Activated T-cell treated with anti-CD3 and anti-CD28 coated beads, Interleukin-2, amount 50 U/mL, for 48 hours (primary cell): Measurements from ENCODE around the gene CST9.
"Not testable (repeated sequence)": the region's sequence is repeated elsewhere in the genome, so short reads cannot be mapped to it uniquely, and the experiment has no call there.

Experiments used
- DNase-seq, 2 experiments: peaks; one replicate each; pipeline ENCODE4 v3.0.0-alpha.2; 2020

Gene CST9

DNA sequence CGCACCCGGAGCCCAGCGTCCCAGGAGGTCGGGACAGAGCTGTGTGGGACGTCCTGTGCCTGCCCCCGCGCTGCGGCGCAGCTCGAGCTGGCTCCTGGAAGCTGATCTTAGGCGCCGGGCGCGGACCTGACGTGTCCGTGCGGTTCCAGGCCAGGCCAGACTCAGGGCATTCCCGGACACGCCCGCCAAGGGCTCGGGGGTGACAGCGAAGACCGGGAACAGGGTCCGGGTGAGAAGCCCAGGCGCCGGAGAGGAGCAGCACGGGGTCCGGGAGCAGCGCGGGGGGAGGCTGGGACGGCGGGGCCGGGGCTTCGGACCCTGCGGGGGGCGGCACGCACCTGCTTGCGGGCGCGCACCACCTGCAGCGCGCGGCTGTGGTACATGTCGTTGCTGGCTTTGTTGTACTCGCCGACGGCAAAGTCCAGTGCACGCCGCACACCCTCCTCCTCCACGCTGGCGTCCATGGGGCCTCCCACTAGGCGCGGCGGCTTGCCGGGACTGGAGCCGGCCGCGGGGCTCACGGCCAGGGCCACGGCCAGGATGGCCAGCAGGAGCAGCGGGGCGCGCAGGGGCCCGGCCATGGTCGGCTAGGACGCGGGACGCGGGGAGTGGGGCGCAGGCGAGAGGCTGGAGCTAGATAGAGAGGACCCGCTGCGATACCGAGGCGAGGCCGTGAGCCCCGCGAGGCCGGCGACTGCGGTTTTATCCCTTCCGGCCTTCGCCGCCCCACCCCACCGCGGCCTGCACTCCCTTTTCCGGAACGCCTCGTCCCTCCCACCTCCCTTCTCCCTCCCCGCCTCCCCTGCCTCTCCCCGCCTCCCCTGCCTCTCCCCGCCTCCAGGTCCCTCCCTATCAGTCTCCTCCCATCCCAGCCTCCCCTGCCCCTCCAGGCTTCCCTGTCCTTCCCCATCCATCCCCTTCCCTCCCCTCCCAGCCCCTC lies 31.8 kb upstream of the CST9 start, which contains the start of gene CST3:
TSS of gene CST3 (minus strand) at position 674 of the 940 bp plus-strand sequence. CDS start at position 581, 93 bp downstream.
- peak in 1 of 2 experiments; percentile 18 for DNase-seq

DNA sequence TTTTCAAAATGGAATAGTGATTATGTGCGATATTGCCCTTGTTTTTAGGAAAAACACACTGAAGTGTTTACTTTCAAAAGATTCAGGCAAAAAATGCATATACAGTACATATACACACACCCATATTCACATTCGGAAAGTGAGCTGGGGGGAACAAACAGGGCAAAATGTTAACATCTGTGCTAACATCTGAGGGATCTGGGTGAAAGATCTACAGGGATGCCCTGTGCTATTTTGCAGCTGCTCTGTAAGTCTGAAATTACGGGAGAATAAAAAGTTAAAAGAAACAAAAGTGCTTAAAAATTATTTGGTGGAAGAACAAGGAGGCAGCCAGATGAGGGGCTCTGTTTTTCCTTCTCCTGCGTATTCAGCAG lies 31.2 kb upstream of the CST9 start:
- no peak for DNase-seq

DNA sequence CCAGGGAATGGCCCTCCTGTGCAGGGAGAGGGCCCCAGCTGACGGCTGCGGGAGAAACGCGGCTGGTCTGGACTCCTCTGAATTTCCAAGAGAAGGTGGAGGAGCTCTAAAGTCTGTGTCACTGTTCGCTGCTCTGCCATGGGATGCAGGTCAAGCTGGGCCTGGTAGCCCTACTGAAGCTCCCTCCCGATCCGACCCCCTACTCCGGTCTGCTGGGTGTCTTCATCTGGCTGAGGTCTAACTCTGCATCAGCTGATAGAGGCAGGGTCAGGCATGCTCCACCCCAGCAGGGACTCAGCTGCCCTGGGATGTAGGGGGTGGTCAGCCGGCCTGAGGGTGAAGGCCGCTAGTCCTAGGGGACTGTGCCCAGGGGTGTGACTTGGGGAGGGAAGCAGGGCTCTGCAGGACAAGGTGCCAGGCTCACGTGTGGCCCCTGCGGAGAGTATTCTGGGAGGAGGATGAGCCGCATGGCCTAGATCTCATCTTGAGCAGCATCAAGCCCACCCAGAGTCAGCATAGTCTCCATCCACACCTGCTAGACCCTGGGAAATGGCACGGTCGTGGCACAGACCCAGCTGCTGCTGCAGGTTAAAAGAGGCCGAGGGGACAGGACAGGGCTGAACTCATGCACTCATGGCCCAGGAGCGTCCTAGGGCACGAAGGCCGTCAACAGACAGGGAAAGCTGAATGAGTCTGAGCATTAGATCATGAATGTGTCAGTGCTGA lies 30.6 kb upstream of the CST9 start:
- no peak for DNase-seq

DNA sequence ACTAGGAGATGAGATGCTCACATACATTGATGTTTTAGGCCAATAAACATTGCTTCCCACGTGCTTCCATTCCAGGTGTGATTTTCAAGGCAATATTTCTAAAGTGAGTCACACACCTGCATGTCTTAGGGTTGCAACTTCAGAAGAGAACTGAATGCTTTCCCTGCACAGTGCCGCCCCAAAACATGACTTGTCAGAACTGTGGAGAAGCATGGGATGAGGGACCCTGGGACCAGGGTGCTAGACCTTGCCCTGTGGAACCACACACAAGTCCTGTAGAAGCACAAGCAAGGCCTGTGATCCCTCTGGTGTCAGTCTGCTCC lies 30.0 kb upstream of the CST9 start:
- not testable (repeated sequence) for DNase-seq

DNA sequence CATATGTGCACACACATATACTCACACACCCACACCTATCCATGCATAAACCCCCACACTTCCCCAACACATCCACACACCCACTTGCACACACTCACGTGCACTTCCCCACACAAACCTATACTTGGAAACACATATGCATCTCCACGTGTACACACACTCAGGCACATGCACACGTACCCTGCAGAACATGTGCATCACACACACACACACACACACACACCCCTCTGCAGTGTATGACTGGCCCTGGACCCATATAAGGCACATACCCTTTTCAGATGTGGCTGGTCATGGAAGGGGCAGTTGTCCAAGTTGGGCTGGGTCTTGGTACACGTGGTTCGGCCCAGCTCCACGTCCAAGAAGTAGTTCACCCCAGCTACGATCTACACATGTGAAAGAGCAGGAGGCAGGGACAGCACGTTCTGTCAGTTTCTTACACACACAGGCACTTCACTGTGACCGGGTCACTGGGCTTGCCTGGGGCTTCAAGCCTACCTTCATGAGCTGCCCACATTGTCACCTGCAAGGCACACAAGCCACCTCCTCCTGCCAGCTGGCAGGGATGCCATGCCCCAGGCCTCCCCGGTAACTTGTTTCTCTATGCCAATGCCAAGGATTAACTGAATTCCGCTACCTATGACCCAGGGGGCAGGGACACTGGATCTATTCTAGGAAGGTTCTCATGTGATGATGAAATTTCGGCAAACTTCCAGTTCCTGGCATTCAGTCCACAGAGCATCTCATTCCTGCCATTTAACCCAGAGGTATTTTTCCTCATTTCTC lies 29.5 kb upstream of the CST9 start:
- DNase-seq = no peak

DNA sequence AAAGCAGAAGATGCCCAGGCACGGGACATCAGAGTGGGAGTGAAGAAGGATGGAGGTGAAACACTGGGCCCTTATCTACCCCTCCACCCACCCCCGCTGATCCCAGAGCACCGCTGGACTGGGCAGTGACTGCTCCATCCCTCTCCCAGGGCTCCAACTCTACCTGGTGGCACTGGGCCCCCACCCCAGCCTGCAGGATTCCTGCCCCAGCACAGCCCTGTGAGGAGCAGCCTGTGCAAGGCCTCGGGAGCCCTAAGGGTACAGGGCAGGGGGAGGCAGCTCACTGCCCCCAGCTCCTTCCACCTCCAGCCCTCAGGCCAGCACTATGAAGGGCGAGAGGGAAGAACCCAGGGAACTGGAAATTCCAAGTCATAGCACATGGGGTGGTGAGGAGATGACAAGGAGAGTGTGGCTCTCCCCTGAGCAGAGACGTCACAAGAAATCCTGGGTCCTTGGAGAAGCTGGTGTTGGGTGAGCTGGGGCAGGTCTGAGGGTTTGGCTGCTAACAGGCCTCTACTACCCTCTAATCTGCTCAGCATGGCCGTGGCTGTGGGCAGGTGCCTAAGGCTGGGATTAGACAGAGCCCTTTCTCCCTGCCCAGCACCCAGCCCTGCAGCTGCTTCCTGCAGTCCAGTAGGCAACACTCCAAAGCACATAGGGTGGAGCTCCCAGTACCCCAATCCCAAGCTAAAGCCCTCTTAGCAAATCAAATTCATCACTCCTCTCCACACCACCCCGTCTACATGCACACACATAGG lies 28.5 kb upstream of the CST9 start:
- no peak for DNase-seq

DNA sequence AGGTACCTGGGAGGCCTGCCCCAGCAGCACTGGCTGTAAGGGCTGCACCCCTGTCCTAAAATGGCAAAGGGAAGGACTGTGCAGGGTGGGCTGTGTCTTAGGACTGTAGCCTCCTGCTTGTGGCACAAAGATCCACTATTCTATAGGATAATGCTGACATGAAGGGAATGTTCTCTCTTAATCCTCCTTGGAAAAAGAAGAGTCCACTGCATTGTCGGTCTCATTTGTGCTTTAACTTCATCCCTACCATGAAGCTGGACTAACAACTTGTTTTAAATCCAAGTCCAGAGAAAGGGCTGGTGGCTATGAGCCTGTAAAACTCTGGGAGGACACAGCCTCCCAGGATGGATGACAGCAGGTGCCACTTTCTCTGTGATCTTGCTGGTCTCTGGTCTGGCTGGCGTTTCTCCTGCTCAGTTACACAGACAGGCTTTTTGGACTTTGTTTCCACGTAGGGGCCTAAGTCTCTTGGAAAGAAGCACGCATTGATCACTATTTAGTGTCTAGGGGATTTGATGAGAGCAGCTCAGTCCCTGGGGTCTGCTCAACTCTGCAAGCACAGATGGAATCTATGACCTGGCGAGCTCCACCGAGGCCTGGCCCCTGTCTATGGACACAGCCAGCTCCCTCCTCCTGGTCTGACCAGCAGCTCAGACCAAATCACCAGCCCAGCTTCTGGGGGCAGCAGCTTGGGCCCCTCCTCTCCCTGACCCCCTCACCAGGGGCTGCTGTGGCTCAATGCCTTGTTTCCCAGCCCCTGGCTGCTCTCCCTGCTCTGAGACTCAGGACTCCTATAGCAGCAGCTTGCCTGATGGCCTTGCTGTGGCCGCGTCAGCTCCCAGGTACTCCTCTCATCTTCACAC lies 27.2 kb upstream of the CST9 start:
- no peak for DNase-seq

DNA sequence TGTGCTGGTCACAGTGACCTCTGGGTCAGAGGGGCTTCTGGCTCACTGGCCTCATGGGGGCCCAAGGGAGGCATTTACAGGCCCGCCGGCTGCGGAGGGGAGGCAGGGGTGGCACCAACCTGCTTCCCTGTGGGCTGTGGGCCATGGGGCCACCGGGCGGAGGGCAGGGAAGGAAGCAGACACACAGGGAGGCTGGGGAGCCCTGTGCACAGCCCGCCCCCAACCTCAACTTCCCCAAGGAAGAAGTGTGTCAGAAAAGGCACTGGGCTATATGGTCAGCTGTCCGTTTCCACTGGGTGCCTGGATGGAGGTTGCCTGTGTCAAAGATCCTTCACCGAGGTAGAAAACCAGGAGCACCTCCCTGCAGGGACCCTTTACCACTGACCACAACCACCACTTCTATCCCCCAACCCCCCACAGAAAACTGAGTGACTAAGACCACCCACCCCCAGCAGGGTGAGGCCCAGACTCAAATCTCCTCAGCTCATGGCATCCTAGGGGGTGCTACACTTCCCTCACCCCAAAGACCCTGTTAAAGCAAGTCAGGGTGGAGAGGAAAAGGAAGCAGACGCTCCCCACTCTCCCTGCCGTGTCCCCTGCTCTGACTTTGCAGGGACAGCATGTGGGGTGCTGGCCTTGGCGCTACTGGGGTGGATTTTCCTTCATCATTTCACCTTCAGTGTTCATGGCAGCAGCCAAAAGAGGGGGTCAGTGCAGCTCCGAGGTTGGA lies 26.4 kb upstream of the CST9 start:
- DNase-seq = no peak

DNA sequence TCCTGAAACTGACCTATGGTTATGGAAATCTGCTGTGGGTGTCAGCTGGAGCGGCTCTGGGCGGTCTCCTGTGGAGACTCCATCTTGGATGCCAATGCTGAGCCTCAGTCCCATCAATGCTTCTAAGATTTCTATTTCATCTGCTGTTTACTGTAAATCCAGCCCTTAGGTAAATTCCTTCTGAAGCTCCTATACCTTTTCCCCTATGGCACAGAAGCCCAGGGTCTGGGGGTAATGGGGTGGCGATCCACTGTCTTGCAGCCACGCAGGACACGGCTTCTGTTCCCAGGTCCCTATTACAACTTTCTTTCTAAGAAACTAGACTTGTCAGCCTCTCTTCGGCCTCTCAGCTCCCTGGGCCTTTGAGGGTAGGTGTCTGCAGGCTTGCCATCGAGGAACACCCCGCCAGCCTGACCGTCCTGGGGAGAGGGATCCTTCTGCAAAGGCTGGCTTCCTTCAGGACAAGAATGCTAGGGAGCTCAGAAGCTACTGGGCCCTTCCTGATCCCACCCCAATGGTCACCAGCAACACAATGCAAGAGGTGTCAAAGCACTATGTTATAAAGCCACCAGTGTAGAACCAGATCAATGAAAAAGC lies 25.6 kb upstream of the CST9 start:
- DNase-seq = no peak

DNA sequence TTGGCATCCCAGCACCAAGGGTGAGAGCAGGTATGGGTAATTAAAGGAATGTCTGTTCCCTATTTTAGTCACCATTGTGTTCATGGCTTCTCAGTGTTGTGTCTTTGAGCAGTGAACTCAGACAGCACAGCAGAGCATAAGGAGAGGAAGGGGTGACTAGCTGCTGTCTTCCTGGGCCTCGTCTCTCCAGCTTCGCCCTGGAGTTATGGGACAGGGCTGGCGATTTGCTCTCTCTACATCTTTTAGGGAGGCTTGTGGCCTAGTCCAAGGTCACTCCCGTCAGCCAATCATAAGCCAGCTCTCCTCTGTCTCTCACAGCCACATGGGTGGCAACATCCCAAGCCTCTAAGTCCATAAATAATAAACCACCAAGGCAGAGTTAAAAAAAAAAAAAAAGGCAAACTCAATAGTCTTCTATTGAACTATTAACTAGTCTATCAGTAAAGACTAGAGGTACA lies 24.7 kb upstream of the CST9 start:
- no peak for DNase-seq

DNA sequence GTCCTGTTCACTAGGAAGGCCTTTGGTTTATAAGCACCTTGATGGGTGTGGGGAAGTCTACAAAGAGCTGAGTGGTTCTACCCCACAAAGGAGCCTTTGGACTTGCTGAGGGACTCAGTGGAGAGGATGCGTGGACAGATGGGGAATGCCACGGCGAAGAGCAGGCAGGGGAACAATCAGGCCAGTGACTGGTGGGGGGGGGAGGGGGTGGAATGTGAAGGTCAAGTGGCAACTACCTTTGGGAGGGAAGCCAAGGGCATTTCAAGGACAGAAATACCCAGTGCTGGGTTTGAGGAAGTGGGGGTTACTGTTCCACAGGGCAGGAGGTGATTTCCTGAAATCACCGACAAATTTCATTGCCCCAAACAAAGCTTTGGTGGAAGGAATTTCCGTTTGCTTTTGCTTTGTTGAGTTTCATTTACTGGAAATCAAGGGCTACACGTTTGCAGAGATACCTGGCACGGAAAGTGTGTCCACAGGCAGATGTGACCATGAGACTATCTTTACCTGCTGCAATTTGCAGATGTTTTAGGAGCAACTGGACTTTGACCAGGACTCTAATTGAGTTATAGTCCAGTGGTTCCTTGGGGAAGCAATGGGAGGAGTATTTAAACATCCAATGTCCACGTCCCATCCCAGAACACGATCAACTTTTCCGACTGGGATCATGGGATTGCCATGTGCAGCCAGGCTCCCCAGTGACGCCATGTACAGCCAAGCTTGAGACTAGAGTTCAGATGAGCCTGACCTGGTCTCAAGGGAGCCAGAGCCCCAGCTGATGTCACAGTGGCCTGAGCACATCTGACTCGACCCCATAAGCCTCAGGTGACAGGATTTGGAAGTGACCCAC lies 24.1 kb upstream of the CST9 start:
- DNase-seq = no peak

DNA sequence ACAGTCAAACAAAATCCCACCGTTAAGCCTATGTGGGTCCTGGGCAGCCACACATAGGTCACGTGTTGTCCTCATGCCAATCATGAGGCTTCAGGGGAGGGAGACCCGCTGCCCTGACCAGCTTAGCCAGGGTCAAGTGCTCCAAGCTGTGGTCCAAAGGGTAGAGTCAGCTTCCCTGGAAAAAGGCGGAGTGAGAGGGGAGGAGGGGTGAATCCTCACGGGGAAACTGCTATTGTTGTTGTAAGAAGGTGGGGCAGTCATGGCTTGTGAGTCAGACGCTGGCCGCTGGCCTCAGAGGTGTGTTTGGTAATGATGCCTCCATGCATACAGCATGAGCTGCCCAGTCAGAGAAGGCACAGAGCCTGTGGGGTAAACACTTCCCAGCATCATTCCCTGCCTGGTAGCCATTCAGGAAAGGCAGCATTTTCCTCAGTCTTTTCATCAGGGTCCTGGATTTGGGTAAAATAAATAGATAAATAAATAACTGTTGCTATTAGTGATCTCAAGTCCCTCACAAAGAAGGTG lies 23.4 kb upstream of the CST9 start:
- DNase-seq = no peak

DNA sequence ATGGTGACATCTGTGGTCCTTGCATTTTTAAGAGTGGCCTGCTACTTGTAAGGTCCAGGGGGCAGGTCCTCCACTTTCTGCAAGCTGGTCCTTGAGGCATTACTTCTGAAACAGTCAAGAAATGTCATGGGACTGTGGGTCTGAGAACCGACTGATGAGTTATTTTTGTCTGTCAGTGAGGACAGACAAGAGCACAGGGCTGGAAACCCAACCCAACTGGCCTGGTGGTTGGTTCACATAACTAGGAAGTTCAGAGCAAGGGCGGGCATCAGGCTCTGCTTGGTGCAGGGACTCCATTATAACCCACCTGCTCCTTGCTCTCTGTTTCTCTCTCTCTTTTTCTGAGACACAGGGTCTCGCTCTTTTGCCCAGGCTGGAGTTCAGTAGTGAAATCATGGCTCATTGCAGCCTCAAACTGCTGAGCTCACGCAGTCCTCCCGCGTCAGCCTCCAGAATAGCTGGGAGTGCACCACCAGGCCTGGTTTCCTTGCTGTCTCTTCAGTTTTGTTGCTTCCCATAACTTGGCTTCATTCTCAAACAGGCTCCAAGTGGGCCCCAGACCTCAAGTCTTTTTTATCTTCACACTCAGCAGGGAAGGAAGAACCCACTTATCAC lies 22.8 kb upstream of the CST9 start:
- DNase-seq = no peak

DNA sequence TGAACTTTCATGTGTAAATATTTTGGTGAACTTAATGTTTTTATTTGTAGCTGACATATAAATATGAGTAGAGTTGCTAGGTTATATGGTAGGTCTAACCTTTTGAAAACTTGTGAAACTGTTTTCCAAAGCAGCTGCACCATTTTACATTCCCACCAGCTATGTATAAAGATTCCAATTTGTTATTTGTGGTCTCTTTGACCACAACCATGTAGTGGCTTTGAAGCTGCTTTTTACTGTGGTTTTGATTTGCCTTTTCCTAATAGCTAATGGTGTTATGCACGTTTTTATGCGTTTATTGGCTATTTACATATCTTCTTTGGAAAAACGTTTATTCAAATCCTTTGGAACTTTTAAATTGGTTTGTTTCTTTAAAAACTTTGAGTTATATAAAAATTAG lies 21.8 kb upstream of the CST9 start:
- no peak for DNase-seq

DNA sequence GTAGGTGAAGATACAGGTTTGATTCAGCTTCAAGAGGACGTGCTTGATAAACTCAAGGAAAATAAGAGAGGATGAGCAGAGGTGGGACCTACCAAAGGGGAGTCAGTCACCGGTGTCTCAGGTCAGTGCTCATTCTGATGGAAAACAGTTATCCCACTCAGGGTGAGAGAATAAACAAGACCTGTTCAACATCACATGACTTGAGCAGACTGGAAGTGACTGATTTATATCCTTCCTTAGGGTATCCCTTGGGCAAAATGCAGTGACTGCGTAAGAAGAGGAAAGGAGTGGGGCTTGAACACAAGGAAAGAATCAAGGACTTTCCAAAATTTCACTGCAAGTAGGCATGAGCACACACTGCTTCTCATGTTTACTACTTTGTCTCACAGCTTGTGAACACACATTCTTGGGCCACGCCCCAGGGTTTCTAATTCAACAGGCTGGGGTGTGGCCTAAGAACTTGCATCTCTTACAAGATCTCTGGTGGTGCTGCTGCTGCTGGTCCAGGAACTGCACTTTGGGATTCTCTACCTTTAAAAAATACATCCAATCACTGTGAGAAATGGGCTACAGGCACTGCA lies 20.4 kb upstream of the CST9 start:
- no peak for DNase-seq

DNA sequence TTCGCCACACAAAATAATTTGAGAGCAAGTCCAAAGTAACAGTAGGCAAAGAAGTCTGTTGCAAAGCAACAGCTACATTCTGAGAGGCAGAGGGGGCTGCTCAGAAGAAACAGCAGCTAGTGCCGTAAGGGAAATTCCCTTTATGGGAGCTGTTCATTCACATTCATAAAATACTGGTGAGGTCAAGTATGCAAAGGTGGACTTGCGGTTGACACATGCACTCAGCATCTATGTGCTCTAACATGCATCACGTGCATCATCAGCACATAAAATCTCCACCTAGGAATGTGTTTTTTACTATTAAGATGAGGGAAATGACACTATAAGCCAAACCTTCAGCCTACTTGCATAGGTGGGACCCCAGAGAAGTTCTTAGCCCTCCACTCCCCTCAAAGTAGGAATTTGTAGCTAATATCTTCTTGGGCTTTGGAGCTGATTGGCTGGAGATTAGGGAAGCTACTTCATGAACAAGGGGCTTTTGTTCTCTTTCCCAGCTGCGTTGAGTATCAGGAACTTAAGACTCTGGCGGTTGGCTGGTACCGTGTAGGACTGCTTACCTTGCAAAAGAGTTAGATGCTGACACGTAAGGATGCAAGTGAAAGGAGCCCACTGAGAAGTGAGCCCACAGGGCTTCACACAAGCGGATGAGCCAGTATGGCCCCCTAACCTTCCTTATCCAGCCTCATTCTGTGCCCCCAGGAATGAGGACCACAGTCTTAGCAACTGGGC lies 19.7 kb upstream of the CST9 start:
- no peak for DNase-seq

DNA sequence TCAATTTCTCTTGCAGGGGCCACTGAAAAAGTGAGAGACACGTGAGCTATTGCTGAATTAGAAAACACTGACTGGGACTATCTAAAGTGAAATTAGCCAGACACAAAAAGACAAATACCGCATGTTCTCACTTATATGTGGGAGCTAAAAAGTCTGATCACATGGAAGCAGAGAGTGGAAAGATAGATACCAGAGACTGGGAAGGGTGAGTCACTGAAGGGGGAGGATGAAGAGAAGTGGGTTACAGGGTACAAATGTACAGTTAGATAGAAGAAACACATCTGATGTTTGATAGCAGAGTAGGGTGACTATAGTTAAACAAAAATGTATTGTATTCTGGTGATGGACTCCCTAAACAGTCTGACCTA lies 18.6 kb upstream of the CST9 start:
- no peak for DNase-seq
